Body of pancreas (tissue), 4 donors: ENCODE results near the gene ZFAND3. TPM values are rescaled to one million over a fixed set of nuclear protein-coding genes. Genes with fewer than 3 reads are reported as not detected.

ENCODE experiments used
- ATAC-seq: fragments of 150-250 bp; one replicate; pipeline ENCODE4 v1.9.1; 2016
- DNase-seq, 4 donors: peaks; one replicate each; pipeline ENCODE4 v3.0.0-alpha.2; 2019
- H3K27ac ChIP-seq, 4 donors: fragments of 200-600 bp; sonication (generic); 1 replicate in 3 of 4; 2 replicates in 1 of 4; pipeline versions ENCODE4 v1.5.1 to v1.6.1; 2016 to 2019; ENCODE audit warnings: mild to moderate bottlenecking in 1 of 4, mixed read lengths in 1 of 4, moderate library complexity in 1 of 4
- H3K27me3 ChIP-seq, 2 donors: fragments of 200-600 bp; sonication (generic); one replicate each; pipeline ENCODE4 v1.6.0; 2016; ENCODE audit warnings: mild to moderate bottlenecking in 1 of 2
- H3K36me3 ChIP-seq, 2 donors: fragments of 200-600 bp; sonication (generic); replicated peaks in 1 of 2; 2 replicates each; pipeline ENCODE4 v1.5.1; 2016; ENCODE audit warnings: low read depth in 2 of 2; ENCODE audit not compliant: insufficient read depth in 1 of 2
- H3K4me1 ChIP-seq: fragments of 200-600 bp; sonication (generic); one replicate; pipeline ENCODE4 v1.6.0; 2016
- H3K4me3 ChIP-seq, 2 donors: fragments of 200-600 bp; sonication (generic); 1 replicate in 1 of 2; 2 replicates in 1 of 2; pipeline ENCODE4 v1.5.1; 2016 to 2019
- H3K9me3 ChIP-seq, 3 donors: fragments of 200-600 bp; sonication (generic); 1 replicate in 2 of 3; 2 replicates in 1 of 3; pipeline ENCODE4 v1.5.1; 2016
- CTCF ChIP-seq, 7 experiments: fragments of 450-650 bp in 4 of 7; fragments of 200-600 bp in 3 of 7; sonication (generic) in 3 of 7; IDR thresholded peaks; one replicate each; pipeline ENCODE4 v1.5.1; 2016 to 2019; ENCODE audit warnings: antibody characterized with exemption in 7 of 7
- POLR2A ChIP-seq, 3 donors: fragments of 450-650 bp; IDR thresholded peaks; one replicate each; pipeline ENCODE4 v1.6.1; 2016; ENCODE audit warnings: antibody characterized with exemption in 3 of 3, mild to moderate bottlenecking in 2 of 3
- WGBS, 2 donors: methylation state at CpG; one replicate each; pipeline ENCODE4 v1.1.5; 2017; 5-methylcytosine and 5-hydroxymethylcytosine counted together
- intact Hi-C: fragments of 100-400 bp; cut with DNase I; formaldehyde crosslinking; loops from one replicate; pipeline ENCODE4 v1.15.1; 2023
- total RNA-seq, 2 donors: library from RNA; depleted of rRNA; stranded (reverse); fragments of >200 nt; gene quantifications; one replicate each; pipeline ENCODE4 v1.1.0, GENCODE V29; 2016

Gene ZFAND3
- total RNA-seq, 2 donors from 2014 or later = 20.8 to 27.0 TPM

GRCh38 chr6:37783856-37784584, 35.5 kb upstream of the ZFAND3 start:
- H3K36me3 ChIP-seq = no peaks in the 10 kb centered on the region
- TF ChIP-seq CTCF (IDR thresholded peaks at IDR 0.05) (no peak), POLR2A (IDR thresholded peaks at IDR 0.05) (peak in 1 of 3 donors; percentile 15)
- H3K27ac ChIP-seq = no peak overlapping the region
- ATAC-seq (peak; percentile 54), DNase-seq (peak in 3 of 4 donors; percentile 26 to 43 (median 35))
- intact Hi-C loops = loop anchor here (10.0 kb wide), 1 partner anchor 701 kb away; no protein-coding TSS in a partner anchor
- peaks cover 18% of the 10 kb centered on the region for H3K4me1 ChIP-seq
- 3 to 4% methylated on average over 30 to 35 of the region's 35 CpGs for WGBS, 2 donors
- no peak overlapping the region for H3K4me3 ChIP-seq
- no peaks in the 10 kb centered on the region for H3K27me3 ChIP-seq
- no peaks in the 10 kb centered on the region for H3K9me3 ChIP-seq

- no peak for TF ChIP-seq POLR2A (IDR thresholded peaks at IDR 0.05)
- no peak for TF ChIP-seq CTCF (IDR thresholded peaks at IDR 0.05)
- ATAC-seq (peak; percentile 17), DNase-seq (peak in 1 of 4 donors; percentile 11)
- Histone ChIP-seq H3K36me3 (no peaks in the 10 kb centered on the region), H3K9me3 (no peaks in the 10 kb centered on the region), H3K4me1 (peaks cover 18% of the 10 kb centered on the region), H3K27me3 (no peaks in the 10 kb centered on the region), H3K4me3 (no peak overlapping the region), H3K27ac (no peak overlapping the region)
- intact Hi-C loops = loop anchor here (10.0 kb wide), 1 partner anchor 700 kb away; no protein-coding TSS in a partner anchor
- WGBS, 2 donors = 28 to 31% methylated on average over 3 to 7 of the region's 7 CpGs
Observed at GRCh38 chr6:37784585-37784967, 35.0 kb upstream of the ZFAND3 start.

GRCh38 chr6:37785002-37785662, 34.4 kb upstream of the ZFAND3 start:
- peaks cover 18% of the 10 kb centered on the region for H3K4me1 ChIP-seq
- TF ChIP-seq CTCF (IDR thresholded peaks at IDR 0.05) (no peak), POLR2A (IDR thresholded peaks at IDR 0.05) (no peak)
- WGBS, 2 donors = 82% methylated on average over 12 to 13 of the region's 13 CpGs
- H3K27ac ChIP-seq = no peak overlapping the region
- no peak for ATAC-seq
- H3K36me3 ChIP-seq = no peaks in the 10 kb centered on the region
- H3K27me3 ChIP-seq = no peaks in the 10 kb centered on the region
- no peaks in the 10 kb centered on the region for H3K9me3 ChIP-seq
- H3K4me3 ChIP-seq = no peak overlapping the region
- intact Hi-C loops = loop anchor here (10.0 kb wide), 1 partner anchor 700 kb away; no protein-coding TSS in a partner anchor
- DNase-seq = no peak

- 81 to 85% methylated on average over 18 of the region's 18 CpGs for WGBS, 2 donors
- intact Hi-C loops = loop anchor here (10.0 kb wide), 1 partner anchor 699 kb away; no protein-coding TSS in a partner anchor
Observed at GRCh38 chr6:37785663-37786270, 33.8 kb upstream of the ZFAND3 start.

More at GRCh38 chr6:37785663-37786270, 33.8 kb upstream of the ZFAND3 start:
- H3K27me3 ChIP-seq = no peaks in the 10 kb centered on the region
- H3K4me1 ChIP-seq = peaks cover 23% of the 10 kb centered on the region
- DNase-seq = no peak
- no peak overlapping the region for H3K27ac ChIP-seq
- no peaks in the 10 kb centered on the region for H3K36me3 ChIP-seq
- ATAC-seq = no peak
- H3K4me3 ChIP-seq = no peak overlapping the region
- TF ChIP-seq CTCF (IDR thresholded peaks at IDR 0.05) = no peak
- TF ChIP-seq POLR2A (IDR thresholded peaks at IDR 0.05) = no peak
- H3K9me3 ChIP-seq = no peaks in the 10 kb centered on the region
